GM18858 (cell line): ENCODE data around the gene SCFD2.
"Not testable (repeated sequence)": the region's sequence is repeated elsewhere in the genome, so short reads cannot be mapped to it uniquely, and the experiment has no call there.

Experiments
- ATAC-seq: cut with Tn5 transposase; IDR thresholded peaks from one replicate; pipeline ENCODE4 v1.9.1; 2021; ENCODE audit not compliant: unreplicated experiment

SCFD2 gene

DNA sequence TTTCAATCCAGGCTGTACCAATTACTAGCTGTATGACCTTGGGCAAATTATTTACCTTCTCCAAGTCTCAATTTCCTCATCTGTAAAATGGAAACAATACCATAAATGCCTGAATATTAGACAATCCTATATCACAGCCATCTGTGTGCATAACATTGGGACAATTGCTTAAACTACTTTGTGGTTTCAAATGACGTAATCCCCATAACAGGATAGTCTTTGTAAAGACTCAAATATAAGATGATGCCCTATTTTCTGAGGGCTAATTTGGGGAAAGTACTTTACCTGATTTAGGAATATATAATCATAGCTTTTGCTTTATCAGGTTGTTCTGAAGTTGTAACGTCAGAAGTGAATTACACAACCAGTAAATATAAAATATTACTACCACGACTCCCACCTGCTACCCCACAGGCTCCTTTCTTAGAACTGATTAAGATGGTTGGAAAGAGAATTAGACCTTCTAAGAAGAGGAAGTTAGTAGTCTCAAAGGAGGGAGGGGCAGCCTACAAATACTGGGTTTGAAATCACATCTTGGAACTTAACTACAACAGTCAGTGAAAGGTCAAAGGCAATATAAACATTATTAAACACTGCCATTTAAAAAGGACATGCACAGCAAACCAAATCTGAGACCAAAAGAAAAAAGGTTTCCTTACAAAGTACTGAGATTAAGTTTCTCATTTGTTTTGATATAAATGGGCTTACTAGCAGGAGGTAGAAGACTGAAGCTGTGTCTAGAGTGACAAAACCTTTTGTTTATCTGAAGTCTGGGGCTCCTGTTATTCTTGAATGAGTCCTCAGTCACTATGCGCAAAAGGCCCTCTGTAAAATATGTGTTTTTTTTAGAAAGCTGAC, 215.0 kb downstream of the SCFD2 start:
- ATAC-seq: no peak

DNA sequence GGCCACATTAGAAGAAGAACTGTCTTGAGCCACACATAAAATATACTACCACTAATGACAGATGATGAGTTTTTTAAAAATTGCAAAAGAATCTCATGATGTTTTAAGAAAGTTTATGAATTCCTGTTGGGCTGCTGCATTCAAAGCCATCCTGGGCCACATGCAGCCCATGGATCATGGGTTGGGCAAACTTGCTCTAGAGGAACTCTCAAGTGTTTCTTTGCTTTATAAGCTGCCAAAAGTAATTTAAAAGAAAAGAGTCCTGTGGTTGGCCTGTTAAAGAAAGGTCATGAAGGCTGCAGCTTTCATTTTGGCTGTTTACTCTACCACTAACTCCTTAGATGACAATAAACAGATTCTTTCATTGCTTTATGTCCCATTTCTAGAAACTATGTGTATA, 218.2 kb downstream of the SCFD2 start:
- no peak for ATAC-seq

DNA sequence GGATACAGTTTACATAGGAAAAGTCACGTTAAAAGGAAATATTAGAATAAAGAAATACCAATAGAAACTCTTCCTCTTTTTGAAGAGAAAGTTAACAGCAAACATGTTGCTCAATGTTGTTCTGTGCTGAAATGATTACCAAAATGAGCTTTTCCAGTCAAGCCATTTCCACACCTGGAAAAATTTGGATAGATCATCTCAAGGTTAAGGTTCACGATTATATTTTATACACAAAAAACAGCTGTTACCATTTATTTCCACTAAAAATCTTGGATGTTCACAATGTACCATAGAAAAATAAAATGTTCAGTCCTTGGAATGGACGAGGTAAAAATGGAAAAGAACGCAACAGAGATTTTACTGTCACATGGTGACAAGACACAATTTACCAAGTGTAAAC, 218.7 kb downstream of the SCFD2 start:
- ATAC-seq: no peak

DNA sequence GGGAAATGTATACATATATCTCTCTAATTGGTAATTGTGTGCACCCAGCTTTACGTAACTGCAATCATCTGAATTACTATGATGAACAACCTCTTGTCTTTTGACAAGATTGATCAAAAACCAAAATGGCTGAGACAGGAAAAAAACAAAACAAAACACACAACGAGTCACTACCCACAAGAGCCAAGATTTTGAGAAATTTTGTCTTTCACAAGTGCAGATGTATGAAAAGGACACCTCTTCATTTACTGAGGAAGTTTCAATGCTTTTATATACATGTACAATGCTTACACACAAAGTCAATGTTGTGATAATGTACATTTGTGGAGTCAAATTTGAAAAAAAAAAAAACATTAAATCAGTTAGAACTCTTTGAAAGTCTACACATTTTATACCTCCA, 224.6 kb downstream of the SCFD2 start:
- ATAC-seq: no peak

DNA sequence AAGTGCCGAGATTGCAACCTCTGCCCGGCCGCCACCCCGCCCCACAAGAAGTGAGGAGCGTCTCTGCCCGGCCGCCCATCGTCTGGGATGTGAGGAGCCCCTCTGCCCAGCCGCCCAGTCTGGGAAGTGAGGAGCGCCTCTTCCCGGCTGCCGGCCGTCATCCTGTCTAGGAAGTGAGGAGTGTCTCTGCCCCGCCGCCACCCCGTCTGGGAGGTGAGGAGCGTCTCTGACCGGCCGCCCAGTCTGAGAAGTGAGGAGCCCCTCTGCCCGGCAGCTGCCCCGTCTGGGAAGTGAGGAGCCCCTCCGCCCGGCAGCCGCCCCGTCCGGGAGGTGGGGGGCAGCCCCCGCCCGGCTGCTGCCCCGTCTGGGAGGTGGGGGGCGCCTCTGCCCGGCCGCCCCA, 226.6 kb downstream of the SCFD2 start:
- ATAC-seq: not testable (repeated sequence)

DNA sequence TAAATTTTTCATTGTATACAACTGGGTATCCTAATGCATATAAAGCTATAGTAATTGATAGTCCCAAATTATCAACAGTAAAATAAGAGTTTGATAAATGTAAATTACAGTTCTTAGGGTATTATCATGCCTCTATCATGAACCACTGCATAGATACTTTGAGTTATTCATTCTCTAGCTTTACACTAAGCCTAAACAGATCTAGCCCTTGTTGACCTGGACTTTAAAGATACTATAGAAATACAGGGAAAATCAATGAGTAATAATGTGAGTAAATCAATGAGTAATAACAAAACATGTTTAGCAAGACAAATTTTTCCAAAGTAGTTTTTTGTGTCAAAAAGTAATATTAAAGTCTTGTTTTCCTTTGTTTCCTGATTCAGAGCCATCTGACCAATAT, 228.4 kb downstream of the SCFD2 start:
- ATAC-seq: no peak

DNA sequence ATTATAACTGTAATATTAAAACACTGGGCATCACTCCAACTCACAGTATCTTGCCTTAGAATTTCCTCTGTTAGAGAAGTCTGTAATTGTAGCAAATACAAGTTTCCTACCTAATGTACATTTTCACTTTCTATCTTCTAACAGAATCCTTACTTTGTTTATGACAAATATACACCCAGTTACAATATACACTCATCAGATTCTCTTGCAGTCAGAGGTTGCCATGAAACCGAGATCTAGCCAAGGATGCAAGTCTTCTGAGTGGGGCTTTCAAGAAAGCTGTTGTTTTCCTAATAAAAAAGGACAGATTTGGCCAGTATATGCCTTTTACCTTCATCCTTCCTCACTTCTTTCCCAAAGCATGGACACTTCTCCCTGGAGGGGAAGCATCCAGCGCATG, 228.9 kb downstream of the SCFD2 start:
- ATAC-seq: no peak

DNA sequence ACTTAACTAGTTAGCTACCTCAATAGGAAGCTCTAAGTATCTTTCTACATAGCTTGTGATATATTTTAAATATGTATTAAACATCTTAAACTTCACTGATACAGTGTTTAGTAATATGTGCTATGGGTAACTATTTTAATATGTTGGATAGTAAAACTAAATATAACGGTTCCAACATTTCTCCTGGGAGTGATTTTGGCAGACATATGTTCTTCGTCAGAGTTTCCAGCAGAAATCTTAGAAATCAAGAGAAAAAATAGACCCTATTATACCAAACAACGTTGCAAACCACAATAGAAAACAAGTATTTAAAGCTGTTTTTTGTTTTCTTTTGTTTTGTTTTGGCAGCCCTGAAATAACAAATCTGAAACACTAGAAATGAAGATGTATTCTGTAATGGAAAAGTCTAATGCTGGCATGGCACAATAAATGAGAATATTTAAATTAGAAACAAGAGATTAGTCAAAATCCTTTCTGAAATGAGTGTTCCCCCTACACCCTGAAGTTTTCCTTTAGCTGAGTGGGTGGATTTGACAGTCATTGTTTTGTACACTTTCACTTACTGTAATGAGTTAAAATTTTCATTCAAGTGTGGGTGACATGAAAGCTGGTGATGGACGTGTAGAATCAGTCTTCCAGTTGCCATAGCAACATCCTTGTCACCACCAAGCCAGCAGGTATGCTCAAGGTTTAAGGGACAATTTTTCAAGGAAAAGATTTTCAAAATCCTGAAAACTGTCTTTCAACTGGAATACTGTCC, 233.5 kb downstream of the SCFD2 start:
- peak; percentile 64 for ATAC-seq

DNA sequence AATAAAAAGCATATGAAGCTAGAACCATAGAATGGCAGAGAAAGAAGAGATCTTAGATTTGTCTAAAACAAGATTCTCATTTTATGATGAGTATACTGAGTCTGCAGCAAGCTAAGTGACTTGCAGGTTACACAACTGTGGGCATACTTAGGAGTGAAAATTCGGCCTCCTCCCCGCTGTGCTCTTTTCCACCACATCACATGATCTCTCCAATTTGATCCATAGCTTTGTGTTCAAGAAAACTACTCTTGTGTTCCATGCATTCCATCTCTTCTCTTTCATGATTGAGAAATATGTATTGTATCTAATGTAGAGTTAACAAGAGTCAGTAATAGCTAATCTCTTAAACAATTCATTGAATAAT, 234.3 kb downstream of the SCFD2 start:
- no peak for ATAC-seq

DNA sequence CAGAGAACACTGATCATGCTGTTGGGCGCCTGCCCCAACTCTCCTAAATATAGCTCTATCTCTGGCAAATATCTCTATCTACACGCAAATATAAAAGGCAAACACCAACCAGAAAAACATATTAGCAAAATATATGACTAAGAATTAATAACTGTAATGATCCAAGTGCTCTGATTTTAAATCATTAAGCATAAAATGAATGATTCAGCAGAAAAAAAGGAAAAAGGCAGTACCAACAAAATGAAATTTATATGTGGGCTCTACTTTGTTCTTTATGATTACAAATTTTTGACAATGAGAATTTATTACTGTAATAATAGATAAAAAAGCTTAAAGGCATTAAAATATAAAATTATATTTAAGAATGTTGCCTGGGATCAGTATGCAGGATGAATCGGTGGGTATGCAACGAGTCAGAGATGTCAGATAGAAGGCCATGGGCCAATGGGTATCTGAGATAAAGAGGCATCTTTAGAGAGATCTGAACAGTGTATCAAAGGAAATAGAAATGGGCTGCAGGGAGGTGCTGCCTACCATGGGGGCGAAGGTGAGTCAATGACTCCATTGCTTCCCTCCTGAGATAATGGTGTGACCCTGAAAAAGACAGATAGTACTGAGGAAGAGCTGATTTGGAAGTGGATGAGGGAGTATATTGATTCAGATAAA, 234.8 kb downstream of the SCFD2 start:
- ATAC-seq: no peak

DNA sequence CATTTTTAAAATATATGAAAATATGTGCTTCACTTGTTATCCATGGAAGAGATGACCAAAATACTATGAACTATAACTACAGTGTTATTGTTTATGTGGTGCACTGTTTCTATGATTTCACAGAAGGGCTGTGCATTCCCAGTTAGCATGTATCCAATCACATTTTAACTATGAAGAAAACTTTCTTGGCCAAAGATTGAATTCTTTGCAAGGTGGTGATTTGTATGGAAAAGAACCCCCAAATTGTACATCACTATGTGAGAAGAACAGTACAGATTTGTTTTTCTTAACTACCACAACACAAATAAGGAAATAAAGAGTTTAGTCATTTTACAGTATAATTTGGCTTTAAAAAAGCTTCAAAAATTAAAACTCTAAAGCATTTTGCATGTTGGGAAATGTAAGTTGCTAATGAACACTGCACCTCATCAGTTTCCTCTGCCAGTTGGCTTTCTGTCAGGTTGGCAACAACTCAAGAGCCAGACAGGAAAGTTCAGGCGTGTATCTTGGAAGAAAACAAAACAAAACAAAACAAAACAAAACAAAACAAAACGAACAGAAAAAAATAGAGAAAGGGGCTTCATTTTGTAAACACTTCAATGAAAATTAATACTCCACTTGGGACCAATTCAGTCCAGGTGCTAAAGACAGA, 237.0 kb downstream of the SCFD2 start:
- no peak for ATAC-seq

DNA sequence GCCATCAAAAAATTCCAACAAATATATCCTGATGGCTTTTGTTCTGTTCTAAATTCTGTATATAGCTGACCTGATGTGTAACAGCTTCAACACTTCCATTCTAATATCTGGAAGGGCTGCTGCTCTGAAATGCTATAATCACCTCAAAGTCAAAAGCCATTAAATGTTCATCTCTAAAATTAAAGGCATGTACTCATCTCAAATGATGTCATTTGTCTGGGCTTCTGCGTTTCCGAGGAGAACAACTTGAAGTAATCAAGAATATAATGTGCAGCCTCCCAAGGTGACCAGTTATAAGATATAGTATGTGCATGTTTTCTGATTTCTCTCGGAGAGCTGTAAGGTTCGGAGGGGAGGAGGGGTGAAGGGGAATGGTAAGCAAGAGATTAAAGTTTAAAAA, 237.6 kb downstream of the SCFD2 start:
- ATAC-seq: no peak

DNA sequence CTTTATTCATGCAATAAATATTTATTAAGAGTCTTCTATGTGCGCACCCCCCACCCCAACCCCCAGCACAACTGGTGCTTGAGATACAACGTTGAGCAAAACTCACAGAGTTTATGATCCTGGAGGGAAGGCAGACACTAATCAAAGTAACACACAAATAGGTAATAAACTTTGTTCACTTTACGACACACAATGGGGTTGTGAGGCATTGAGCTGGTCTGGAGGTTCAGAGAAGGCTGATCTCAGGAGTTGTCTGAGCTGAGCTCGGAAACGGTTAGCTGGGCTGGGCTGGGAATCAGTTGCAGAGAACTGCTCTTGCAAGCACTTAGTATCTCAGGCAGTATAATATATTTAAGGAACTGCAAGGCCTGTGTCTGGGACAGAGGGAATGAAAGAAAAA, 238.5 kb downstream of the SCFD2 start:
- ATAC-seq: no peak

DNA sequence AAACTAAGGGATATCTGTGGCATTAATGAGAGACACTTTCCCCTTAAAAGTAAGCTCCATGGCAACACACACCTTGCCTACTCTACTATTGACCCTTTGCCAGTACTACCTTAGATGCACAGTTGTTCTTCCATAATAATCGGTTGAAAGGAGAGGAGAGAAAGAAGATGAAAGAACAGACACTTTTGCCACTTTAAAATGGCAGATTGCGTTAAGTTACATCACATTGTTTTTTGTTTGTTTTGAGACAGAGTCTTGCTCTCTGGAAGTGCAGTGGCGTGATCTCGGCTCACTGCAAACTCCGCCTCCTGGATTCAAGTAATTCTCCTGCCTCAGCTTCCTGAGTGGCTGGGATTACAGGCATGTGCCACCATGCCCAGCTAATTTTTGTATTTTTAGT, 239.8 kb downstream of the SCFD2 start:
- no peak for ATAC-seq

DNA sequence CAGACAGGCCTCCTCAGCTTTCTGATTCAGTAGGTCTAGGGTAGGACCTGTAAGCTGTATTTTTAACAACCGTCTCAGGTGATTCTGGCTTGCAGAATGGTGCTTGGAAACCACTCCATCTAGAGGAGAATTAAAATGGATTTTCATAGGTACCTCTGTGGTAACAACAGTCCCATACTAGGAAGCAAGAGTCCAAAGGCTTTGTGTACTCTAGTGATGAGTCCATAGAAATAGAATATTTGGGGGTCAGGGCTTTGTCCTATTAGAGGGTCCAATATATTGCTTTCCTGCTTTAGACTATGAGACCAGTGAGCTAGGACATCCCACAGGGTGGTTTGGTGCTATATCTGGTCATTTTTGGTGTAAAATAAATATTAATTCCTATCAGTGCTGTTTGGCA, 242.0 kb downstream of the SCFD2 start:
- ATAC-seq: no peak

DNA sequence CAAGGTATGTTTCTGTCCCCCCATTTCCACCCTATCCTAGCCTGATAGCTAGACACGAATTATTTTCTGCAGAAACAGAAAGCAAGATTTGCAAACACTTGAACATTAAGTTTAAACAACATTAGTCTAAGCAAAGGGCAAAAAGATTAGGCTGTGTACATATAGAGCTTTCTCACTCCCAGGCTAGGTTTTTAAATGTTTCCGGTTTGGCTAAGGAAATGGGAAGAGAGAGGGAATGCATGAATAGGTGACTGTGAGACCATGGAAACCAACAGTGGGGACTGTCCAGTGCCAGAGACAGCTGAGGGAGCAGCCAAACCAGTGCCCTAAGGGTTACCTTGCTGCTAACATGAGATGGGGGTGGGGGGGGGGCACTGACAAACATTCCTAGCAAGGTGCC, 242.7 kb downstream of the SCFD2 start:
- ATAC-seq: no peak

DNA sequence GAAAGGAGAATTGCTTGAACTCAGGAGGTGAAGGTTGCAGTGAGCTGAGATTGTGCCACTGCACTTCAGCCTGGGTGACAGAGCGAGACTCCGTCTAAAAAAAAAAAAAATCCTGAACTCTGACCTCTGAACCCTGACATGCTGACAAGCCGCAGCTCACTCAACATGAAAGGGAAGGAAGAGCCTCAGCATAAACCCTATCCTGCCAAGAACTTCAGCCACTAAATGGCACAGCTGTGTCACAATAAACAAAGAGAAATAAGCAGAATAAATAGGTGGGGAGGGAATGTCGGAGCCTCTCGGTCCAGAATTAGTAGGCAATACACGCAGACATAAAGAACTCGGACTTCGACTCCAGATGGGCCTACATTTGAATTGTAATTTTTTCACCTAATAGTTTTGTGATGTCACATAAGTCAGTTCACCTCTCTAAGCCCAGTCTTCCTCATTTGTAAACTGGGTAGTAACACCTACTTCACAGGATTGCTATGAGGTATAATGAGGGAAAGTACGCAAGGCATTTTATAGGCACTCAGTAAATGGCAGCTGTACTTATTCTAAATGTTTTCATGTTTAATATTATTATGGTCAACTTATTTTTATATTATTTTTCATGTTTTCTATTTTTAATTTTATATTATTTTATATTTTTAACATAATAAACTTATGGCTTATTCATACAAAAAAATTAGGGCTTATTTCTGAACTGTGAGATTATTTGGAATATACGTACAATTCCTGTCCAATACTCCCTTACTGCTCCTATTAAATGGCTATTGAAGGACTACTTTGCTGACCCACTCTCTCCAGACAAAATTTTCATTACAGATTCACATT, 243.4 kb downstream of the SCFD2 start:
- no peak for ATAC-seq

DNA sequence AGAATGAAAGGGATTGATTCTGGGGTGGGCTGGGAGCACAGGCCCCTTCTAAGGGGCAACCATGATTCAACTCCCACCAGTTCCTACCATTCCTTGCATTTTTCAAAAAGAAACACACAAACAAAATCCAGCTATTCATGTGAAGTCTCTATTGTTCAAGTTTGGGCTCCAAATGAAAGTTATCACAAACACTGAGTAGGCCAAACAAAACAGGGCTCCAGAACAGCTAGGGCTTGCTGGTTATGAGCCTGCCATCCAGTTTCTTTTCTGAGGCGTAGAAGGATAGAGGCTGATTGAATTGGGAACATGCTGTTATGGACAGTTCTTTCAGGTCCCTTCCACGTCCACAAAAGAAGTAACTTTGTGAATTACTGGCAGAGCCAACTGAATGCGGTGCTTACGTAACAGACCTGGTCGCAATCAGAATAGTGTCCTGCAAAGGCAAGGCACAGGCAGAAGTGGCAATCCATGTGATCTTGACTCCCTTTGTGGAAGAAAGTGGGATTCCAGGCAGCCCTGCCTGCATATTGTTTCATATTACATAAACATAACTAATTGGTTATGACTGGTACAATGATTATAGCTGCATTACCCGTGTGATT, 244.5 kb downstream of the SCFD2 start:
- ATAC-seq: no peak

DNA sequence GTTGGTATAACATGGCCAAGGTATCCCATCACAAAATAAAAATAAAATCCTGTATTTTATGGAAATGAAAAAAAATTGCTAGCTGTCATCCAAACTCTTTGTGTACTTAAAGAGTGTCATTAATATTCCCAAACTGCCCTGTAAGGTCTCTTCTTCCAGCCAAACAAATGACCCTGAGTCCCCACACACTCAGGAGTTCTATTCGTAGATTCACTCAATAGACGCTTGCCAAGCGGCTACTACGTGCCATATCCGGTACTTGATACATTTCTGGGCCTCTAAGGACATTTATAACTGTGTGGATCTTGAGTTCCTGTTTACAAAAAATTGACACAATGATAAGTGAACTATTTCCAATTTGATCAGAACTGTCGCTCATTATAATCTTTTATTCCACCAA, 245.1 kb downstream of the SCFD2 start:
- ATAC-seq: no peak

DNA sequence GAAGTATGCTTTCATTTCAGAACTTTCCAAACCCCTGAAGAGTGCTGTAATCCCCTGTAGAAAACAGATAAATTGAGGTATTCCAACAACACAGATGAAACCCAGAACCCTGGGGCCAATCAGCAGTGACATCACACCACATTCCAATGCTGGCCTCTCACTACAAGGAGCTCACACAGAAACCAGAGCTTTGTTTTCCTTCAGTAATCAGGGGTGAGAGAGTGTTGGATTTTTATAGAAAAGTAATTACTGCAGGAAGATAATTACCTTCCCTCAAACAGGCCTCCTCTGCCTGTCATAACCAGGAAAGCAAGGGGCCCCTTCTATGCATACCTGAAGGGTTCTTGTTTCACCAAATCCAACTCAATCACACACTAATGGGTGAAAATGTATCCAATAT, 246.2 kb downstream of the SCFD2 start:
- no peak for ATAC-seq
